ENCODE results near the gene NLRC5.

Gene NLRC5

GRCh38 chr16:57131351-57131970 lies 142.1 kb downstream of the NLRC5 start:
- DNase-seq, result no peak

GRCh38 chr16:57132470-57132869 lies 143.1 kb downstream of the NLRC5 start:
- no peak for DNase-seq

- DNase-seq, result no peak
Measured at GRCh38 chr16:57133031-57133430, 143.7 kb downstream of the NLRC5 start.

Data from GDM1 (cell line).